ENCODE data around the gene SEPHS1.
"Not testable (repeated sequence)": the region's sequence is repeated elsewhere in the genome, so short reads cannot be mapped to it uniquely, and the experiment has no call there.

Gene SEPHS1

DNA sequence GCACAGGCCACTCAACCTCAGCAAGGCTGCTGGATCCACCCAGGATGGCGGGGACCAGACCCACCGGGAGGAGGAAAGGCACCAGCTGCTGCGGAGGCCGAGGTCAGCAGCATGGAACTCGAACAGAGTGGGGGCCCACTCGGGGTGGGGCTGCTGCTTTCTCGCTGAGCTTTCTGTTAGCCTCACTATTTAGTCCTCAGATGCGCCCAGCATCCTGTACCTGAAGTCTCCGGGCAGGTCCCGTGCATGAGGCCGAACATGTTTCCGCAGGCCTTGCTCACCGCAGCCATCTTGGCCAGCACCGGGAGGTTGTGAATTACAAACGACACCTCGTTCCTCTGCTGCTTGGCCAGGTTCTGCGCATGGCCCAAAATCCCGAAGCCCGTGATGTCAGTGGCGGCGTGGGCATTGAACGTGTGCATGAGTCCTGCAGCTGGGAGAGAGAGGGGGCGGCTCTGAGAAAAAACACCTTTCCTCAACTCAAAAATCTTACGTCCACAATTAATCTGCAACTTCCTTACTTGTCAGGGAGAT is 25.4 kb downstream of the SEPHS1 start:
- DNase-seq, result no peak

DNA sequence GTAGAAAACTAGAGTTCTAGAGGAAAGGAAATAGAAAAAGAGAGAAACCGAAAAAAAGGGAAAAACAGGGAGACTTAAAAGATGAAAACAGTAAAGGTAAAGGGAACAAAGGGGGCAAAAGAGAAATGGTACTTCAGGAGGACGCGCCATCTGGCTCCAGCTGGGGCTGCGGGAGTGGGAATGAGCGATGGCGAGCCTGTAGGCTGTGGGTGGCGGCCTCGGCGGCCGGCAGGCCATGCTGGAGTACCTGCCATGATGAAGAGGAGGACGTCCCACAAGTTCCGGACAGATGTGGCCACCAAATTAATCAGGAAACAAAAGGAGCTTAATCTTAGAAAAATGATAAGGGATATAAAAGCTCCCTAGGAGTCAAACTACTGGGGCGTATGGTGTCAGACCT is 26.5 kb downstream of the SEPHS1 start:
- no peak for DNase-seq

DNA sequence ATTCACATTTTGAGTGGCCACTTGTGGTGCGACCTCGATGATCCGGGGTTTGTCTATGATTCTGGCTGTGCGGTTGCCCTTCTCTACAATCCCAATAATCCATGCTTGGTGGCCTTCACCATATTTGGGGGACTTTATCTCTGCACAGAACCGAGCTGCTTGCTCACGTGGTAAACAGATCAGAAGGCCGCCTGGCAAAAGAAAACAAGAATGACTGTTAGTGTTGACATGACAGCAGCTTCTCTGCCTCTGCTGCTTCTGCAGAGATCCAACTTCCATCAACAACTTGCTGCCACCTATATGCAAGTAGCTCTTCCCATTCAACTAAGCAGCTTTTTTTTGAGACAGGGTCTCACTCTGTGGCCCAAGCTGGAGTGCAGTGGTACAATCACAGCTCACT is 28.9 kb downstream of the SEPHS1 start:
- no peak for DNase-seq

DNA sequence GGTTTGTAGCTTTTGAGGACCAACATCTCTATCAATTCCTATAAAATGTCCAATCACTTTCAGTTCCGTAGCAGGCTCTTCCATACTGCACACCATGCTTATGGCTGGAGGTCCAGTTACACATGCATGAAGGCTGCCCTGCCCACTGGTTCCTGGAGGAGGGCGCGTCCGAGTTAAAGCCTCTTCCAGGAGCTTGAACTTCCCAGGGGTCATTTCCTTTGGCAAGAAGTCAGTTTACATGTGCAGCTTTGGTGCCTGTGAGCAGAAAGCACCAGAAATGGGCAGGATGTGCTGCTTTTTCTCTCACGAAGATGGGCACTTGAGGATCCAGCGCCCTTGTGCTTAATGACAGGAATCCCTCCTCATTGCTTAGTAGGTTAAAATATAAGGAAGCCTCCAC is 30.6 kb downstream of the SEPHS1 start:
- DNase-seq, result no peak

DNA sequence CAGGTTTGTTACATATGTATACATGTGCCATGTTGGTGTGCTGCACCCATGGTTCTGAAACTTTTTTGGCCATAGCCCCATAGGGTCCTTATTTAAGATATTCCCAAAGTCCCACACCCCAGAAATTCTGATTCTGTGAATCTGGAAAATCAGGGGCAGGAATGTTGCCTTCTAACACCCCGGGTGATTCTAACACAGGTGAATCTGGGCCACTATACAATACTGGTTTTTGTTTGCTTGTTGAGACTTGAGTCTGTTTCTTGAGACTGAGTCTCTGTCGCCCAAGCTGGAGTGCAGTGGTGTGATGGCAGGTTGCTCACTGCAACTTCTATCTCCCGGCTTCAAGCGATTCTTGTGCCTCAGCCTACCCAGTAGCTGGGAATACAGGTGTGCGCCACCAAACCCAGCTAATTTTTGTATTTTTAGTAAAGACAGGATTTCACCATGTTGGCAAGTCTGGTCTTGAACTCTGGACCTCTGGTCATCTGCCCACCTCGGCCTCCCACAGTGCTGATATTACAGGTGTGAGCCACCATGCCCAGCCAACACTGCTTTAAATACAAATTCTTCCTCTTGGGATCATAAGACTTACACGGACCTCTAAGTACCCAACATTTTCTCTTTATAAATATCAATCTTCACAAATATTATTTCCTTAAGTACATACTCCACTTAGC is 31.3 kb downstream of the SEPHS1 start:
- no peak for DNase-seq

DNA sequence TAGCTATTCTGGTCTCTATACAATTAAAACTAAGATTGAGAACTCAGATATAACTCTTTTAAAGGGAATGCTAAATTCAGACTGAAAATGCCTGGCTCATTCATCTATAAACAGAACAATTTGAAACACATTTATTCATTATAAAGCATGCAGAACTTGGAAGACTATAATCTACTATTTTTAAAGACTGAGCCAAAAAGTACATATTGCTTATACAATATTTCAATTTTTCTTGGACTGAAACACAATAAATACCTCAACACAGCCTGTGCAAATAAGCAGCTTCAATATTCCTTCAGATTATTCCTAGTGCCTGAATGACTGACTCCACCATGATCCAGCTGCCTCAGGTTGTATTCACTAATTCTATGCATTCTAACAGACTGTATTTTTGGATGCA is 32.7 kb downstream of the SEPHS1 start:
- DNase-seq, result no peak

DNA sequence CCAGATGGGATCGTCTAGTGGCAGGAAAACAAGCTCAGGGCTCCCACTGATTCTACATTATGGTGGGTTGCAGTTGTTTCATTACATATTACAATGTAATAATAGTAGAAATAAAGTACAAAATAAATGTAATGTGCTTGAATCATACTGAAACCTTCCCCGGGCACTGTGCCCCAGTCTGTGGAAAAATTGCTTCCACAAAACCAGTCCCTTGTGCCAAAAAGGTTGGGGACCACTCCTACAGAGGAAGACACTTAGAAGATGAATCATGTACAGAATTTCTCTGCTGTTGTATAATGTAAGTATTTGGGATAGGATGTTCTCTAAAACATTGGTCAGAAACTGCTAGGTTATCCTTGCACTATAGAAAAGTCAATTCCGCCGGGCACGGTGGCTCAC is 36.9 kb downstream of the SEPHS1 start:
- DNase-seq, result no peak

DNA sequence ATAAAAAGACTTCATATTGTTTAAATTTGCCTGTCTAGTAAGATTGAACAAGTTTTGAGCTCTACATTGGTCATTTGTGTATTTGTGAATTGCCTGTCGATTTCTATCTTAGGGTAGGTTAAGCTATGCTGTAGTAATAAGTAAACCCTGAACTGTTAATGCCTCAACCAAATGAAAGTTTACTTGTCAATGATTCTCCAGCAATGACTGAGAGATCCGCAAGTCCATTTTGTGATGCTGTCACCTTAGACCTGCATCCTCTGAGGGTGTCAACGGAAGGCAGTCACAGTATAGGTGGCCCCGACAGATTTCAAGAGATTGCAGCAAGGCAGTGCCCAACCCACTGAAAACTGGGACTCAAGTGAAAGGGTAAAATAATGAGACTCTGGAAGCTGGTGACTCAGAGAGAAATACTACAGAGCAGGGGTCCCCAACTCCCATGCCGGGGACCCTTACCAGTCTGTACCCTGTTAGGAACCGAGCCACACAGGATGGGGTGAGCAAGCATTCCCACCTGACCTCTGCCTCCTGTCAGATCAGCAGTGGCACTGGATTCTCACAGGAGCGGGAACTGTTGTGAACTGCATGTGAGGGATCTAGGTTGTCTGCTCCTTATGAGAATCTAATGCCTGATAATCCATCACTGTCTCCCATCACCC is 37.4 kb downstream of the SEPHS1 start:
- DNase-seq, result no peak

DNA sequence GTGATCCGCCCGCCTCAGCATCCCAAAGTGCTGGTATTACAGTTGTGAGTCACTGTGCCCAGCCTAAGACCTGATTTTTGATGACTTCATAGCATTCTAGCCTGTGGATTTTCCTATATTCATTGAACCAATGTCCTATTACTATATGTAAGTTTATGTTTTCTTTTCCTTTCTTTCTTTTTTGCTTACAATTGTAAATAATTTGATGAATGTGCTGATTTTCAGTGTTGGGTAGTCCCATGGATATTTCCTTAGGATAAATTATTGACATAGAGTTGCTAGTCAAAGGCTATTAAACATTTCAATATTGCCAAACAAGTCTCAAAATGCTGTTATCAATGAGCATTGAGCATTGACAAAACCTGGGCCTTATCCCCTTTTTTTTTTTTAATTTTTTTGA is 38.3 kb downstream of the SEPHS1 start:
- no peak for DNase-seq

- DNase-seq, result no peak
Measured at GRCh38 chr10:13308096-13308495, 40.0 kb downstream of the SEPHS1 start.

DNA sequence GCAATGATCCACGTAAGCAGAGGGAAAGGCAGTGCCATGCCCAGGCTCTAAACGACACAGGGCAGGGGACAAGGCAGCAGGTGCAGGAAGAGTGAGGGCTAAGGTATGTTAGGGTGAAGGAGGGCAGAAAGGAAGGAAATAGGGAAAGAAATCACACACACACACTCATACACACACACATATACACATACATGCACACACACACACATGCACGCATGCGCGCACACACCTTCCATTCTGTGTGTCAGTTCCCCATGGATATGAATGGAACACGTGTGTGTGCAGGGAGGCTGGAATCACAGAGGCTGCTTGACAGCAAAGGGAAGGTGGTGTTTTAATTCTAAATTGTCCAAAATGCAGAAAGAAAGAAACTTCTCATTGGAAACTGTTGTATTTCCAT is 42.0 kb downstream of the SEPHS1 start:
- DNase-seq, result no peak

DNA sequence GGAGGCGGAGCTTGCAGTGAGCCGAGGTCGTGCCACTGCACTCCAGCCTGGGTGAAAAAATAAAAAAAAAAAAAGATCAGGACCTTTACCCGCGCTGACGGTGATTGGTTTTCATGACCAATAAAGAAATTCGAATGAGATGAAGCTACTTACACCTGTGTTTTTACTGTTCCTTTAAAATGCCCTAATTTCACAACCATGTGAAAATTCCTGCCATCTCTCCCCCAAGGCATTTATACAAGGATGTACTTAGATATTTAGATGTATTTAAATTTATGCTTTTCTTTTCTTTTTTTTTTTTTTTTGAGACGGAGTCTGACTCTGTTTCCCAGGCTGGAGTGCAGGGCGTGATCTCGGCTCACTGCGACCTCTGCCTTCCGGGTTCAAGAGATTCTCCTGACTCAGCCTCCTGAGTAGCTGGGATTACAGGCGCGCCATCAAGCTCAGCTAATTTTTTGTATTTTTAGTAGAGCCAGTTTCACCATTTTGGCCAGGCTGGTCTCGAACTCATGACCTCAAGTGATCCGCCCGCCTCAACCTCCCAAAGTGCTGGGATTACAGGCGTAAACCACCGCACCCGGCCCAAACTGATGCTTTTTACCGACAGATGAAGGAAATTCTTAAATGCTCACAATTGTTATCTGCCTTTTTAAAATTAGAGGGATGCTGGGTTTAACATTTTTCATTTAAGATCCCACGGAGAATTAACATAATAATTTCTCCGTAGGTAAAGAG is 45.1 kb downstream of the SEPHS1 start:
- no peak for DNase-seq

GRCh38 chr10:13299437-13300287 is 48.4 kb downstream of the SEPHS1 start, which contains the start of gene PHYH:
PHYH (minus strand) TSS chr10:13300064; CDS start chr10:13300042, 22 bp downstream.
- peak in 1 of 2 experiments; percentile 3 for DNase-seq

- DNase-seq, result no peak
Measured at GRCh38 chr10:13298748-13299436, 49.2 kb downstream of the SEPHS1 start.

- DNase-seq, result no peak
Measured at GRCh38 chr10:13296476-13296875, 51.6 kb downstream of the SEPHS1 start.

DNA sequence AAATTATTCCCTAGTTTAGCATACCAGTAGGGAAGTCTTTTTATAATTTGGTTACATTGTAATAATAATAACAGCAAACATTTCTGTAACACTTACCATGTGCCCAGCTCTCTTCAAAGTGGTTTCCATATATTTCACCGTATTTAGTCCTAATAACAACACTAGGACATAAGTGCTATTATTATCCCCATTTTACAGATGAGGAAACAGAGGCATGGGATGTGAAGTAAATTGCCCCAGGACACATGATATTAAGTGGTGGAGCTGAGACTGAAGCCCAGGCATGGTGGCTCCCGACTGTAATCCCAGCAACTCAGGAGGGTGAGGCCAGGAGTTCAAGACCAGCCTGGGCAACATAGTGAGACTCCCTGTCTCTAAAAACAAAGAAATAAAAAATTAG is 53.3 kb downstream of the SEPHS1 start:
- no peak for DNase-seq

GRCh38 chr10:13291821-13292773 is 56.0 kb downstream of the SEPHS1 start:
- DNase-seq, result no peak

DNA sequence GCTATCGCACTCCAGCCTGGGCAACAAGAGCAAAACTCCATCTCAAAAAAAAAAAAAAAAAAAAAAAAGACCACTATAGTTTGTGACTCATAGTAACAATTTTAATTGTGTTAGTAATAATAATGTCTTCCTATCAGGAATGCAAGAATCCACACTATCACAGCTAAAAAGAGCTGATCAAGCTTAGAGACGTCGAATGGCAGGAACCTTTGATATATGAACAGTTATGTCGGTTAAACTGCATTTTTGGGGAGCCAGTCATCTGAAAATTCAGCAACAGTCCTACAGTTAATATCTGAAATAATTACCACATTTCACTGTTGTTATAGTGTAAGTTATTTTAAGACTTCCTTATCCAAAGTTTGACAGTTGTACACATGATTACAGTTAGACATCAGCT is 57.0 kb downstream of the SEPHS1 start:
- DNase-seq, result no peak

- no peak for DNase-seq
Measured at GRCh38 chr10:13284050-13284449, 64.0 kb downstream of the SEPHS1 start.

DNA sequence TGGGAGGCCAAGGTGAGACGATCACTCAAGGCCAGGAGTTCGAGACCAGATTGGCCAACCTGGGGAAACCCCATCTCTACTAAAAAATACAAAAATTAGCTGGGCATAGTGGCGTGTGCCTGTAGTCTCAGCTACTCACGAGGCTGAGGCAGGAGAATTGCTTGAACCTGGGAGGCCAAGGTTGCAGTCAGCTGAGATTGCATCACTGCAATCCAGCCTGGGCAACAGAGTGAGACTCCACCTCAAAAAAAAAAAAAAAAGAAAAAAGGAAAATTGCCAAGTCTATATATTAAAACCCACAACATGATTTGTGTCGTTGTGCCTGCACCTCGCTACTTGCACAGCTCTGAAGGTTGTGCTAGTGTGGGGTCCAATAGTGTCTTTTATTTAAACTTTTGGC is 65.7 kb downstream of the SEPHS1 start:
- DNase-seq, result not testable (repeated sequence)

GRCh38 chr10:13276749-13277365 is 71.2 kb downstream of the SEPHS1 start:
- DNase-seq, result no peak
